MM.1S (cell line): ENCODE measurements around the gene DPY19L2.
A peak's percentile ranks its signal among the peaks of the same experiment; 100 is the strongest.
"Not testable (repeated sequence)": the region's sequence is repeated elsewhere in the genome, so short reads cannot be mapped to it uniquely, and the experiment has no call there.

Source experiments
- DNase-seq: peaks from one replicate; pipeline ENCODE4 v3.0.0-alpha.2; 2015
- H2AFZ ChIP-seq: fragments of 300-600 bp; sonication (generic); 2 replicates; pipeline ENCODE4 v1.6.0; 2016; ENCODE audit warnings: antibody characterized with exemption, low read length
- H3F3A ChIP-seq: fragments of 300-600 bp; sonication (generic); 2 replicates; pipeline ENCODE4 v1.6.1; 2016; ENCODE audit warnings: mild to moderate bottlenecking, antibody characterized with exemption, low read length, moderate library complexity, mixed read lengths; ENCODE audit not compliant: insufficient read depth
- H3K27ac ChIP-seq: fragments of 300-600 bp; sonication (generic); 2 replicates; pipeline ENCODE4 v1.5.1; 2016; ENCODE audit warnings: mild to moderate bottlenecking, low read length
- H3K27me3 ChIP-seq: fragments of 300-600 bp; sonication (generic); replicated peaks from 2 replicates; pipeline ENCODE4 v1.6.0; 2016; ENCODE audit warnings: low read length; ENCODE audit not compliant: insufficient read depth
- H3K36me3 ChIP-seq: fragments of 300-600 bp; sonication (generic); replicated peaks from 2 replicates; pipeline ENCODE4 v1.6.1; 2016; ENCODE audit warnings: mild to moderate bottlenecking, low read length, mixed read lengths; ENCODE audit not compliant: insufficient read depth
- H3K4me1 ChIP-seq: fragments of 300-600 bp; sonication (generic); 2 replicates; pipeline ENCODE4 v1.6.1; 2016; ENCODE audit warnings: low read length, mixed read lengths
- H3K4me2 ChIP-seq: fragments of 300-600 bp; sonication (generic); 2 replicates; pipeline ENCODE4 v1.6.0; 2016; ENCODE audit warnings: low read depth, low read length
- H3K4me3 ChIP-seq: fragments of 300-600 bp; sonication (generic); 2 replicates; pipeline ENCODE4 v1.5.1; 2016; ENCODE audit warnings: low read length, mixed read lengths
- H3K79me2 ChIP-seq: fragments of 300-600 bp; sonication (generic); 2 replicates; pipeline ENCODE4 v1.6.1; 2016; ENCODE audit warnings: mixed run types, low read length, mixed read lengths
- H3K9ac ChIP-seq: fragments of 300-600 bp; sonication (generic); 2 replicates; pipeline ENCODE4 v1.6.1; 2016; ENCODE audit warnings: low read length, mixed read lengths
- H3K9me2 ChIP-seq: fragments of 300-600 bp; sonication (generic); replicated peaks from 2 replicates; pipeline ENCODE4 v1.6.1; 2016; ENCODE audit warnings: mild to moderate bottlenecking, low read length, mixed read lengths; ENCODE audit not compliant: insufficient read depth
- H3K9me3 ChIP-seq: fragments of 300-600 bp; sonication (generic); replicated peaks from 2 replicates; pipeline ENCODE4 v1.6.1; 2016; ENCODE audit warnings: mild to moderate bottlenecking, low read length, mixed read lengths; ENCODE audit not compliant: insufficient read depth
- H4K20me1 ChIP-seq: fragments of 300-600 bp; sonication (generic); 2 replicates; pipeline ENCODE4 v1.6.1; 2016; ENCODE audit warnings: mild to moderate bottlenecking, low read length, moderate library complexity, mixed read lengths; ENCODE audit not compliant: insufficient read depth
- CTCF ChIP-seq: fragments of 300-600 bp; sonication (generic); IDR thresholded peaks from 2 replicates; pipeline ENCODE4 v1.5.1; 2016; ENCODE audit warnings: antibody characterized with exemption, low read length, mixed read lengths

Gene DPY19L2

DNA sequence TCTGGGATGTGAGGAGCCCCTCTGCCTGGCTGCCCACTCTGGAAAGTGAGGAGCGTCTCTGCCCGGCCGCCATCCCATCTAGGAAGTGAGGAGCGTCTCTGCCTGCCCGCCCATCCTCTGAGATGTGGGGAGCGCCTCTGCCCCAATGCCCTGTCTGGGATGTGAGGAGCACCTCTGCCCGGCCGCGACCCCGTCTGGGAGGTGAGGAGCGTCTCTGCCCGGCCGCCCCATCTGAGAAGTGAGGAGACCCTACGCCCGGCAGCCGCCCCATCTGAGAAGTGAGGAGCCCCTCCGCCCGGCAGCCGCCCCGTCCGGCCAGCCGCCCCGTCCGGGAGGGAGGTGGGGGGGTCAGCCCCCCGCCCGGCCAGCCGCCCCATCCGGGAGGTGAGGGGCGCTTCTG, 18.3 kb upstream of the DPY19L2 start:
- not testable (repeated sequence) for H3K9ac ChIP-seq, H3K9me3 ChIP-seq, H3F3A ChIP-seq, H3K79me2 ChIP-seq, H3K4me3 ChIP-seq, H3K9me2 ChIP-seq, H2AFZ ChIP-seq, DNase-seq, H4K20me1 ChIP-seq, H3K4me2 ChIP-seq, H3K36me3 ChIP-seq, H3K4me1 ChIP-seq, H3K27ac ChIP-seq, H3K27me3 ChIP-seq

DNA sequence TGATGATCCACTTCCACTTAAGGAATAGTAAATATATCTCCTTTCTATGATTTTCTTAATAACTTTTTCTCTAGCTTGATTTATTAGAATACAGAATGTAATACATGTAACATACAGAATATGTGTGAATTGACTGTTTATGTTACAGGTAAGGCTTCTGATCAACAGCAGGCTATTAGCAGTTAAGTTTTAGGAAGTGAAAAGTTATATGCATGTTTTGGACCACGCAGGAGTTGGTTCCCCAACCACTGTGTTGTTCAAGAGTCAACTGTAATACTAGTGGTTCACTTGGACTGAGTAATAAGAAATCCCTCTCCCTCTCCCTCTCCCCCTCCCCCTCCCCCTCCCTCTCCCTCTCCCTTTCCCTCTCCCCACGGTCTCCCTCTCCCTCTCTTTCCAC, 17.5 kb upstream of the DPY19L2 start:
- H3K79me2 ChIP-seq, H4K20me1 ChIP-seq, H3K4me2 ChIP-seq, H3K4me3 ChIP-seq, H3K9me3 ChIP-seq, H2AFZ ChIP-seq, H3K9ac ChIP-seq, H3K27ac ChIP-seq, H3K27me3 ChIP-seq, H3K9me2 ChIP-seq, H3F3A ChIP-seq, DNase-seq, H3K36me3 ChIP-seq, H3K4me1 ChIP-seq: not testable (repeated sequence)

DNA sequence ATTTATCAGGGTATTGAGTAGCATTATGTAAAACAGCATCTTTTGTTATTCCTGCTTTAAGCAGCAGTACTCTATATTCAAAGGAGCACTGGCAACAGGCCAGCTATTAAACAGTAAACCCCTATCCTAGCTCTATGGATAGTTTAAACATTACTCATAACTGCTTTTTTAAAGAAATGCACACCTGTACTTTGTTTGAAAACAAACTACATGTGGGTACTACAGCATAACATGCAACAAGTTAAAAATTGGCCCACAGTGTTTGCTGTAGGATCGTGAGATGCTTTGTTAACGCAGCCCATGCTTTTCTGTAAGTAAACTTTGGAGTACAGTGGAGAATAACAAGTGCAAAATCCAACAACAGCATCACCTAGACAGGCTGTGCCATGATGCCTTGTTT, 14.3 kb upstream of the DPY19L2 start:
- H3K4me1 ChIP-seq, H3K4me3 ChIP-seq, DNase-seq, H3K27ac ChIP-seq, H3K27me3 ChIP-seq, H3K9ac ChIP-seq, H3K9me2 ChIP-seq, H3K36me3 ChIP-seq, H4K20me1 ChIP-seq, H3F3A ChIP-seq, H3K79me2 ChIP-seq, H3K9me3 ChIP-seq, H3K4me2 ChIP-seq, H2AFZ ChIP-seq: not testable (repeated sequence)

- H3K4me2 ChIP-seq, H3K9me2 ChIP-seq, DNase-seq, H4K20me1 ChIP-seq, H3F3A ChIP-seq, H3K9me3 ChIP-seq, H3K4me3 ChIP-seq, H3K79me2 ChIP-seq, H2AFZ ChIP-seq, H3K36me3 ChIP-seq, H3K4me1 ChIP-seq, H3K9ac ChIP-seq, H3K27ac ChIP-seq, H3K27me3 ChIP-seq: not testable (repeated sequence)
These were observed 12.5 kb upstream of the DPY19L2 start for GRCh38 chr12:63680758-63681157.

DNA sequence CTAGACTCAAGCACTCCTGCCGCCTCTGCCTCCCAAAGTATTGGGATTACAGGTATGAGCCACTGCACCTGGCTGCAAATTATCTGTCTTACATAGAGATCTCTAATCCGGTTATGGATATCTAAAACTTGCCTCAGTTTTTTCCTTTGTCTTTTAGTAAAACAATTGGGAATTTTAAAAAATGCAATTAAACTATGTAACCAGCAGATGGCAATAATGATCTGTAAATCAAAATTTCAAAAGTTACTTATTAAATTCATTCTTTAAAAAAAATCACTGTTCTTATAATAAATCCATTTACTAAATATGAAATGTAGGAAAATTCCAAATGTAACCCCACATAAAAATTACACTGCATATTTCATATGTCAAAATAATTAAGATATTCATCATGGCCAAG, 4.3 kb upstream of the DPY19L2 start:
- H3K27ac ChIP-seq, H4K20me1 ChIP-seq, H3K79me2 ChIP-seq, H3F3A ChIP-seq, DNase-seq, H3K27me3 ChIP-seq, H3K9me3 ChIP-seq, H2AFZ ChIP-seq, H3K9ac ChIP-seq, H3K4me2 ChIP-seq, H3K9me2 ChIP-seq, H3K4me1 ChIP-seq, H3K4me3 ChIP-seq, H3K36me3 ChIP-seq: not testable (repeated sequence)
- 0 out of 2 replicates have a peak, but pooled peaks have one; percentile 9 for TF ChIP-seq CTCF

DNA sequence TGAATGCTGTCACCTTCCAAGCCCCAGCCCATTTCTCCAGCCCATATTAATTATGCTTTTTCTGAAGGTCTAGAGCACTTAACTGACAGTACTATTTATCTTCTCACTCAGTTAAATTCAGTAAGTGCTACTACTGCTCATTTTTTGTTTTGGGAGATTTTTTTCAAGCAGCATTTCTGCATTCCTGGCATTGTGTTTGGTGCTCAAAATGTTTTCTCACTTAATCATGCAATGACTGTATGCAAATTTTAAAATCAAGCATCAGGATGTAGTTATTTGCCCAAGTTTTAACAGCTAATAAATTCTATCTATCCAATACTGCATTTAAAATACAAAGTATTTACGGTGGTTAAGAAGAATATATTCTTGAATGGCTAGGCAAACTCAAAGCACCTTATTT, 1.6 kb upstream of the DPY19L2 start:
- H3K79me2 ChIP-seq, H2AFZ ChIP-seq, H3K27me3 ChIP-seq, DNase-seq, H4K20me1 ChIP-seq, H3K4me1 ChIP-seq, H3K9me3 ChIP-seq, H3K4me3 ChIP-seq, H3F3A ChIP-seq, H3K27ac ChIP-seq, H3K36me3 ChIP-seq, H3K9ac ChIP-seq, H3K4me2 ChIP-seq, H3K9me2 ChIP-seq: not testable (repeated sequence)

DNA sequence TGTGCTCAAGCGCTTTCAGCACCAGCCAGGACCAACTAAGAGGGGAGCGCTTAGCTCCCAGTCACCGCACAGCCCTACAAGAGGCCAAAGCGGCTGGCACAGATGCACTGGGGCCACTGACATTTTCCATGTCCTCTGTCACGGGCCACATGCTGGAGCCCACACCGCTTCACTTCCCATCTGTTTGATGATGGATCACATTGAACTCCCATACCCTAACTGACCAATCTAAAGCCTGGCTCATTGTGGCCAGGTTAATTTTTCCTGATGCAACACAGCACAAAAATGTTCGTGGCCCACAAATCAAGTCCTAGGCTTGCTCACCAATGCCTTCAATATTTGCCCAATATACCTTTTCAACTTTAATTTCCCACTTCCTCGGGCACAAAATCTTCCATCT, 1.1 kb upstream of the DPY19L2 start:
- not testable (repeated sequence) for H3K9me2 ChIP-seq, H3F3A ChIP-seq, H2AFZ ChIP-seq, H3K27me3 ChIP-seq, H3K9me3 ChIP-seq, H3K4me3 ChIP-seq, H3K27ac ChIP-seq, H3K9ac ChIP-seq, H4K20me1 ChIP-seq, H3K36me3 ChIP-seq, DNase-seq, H3K4me1 ChIP-seq, H3K79me2 ChIP-seq, H3K4me2 ChIP-seq
